Measurements from ENCODE around the gene NEK11.

Gene NEK11

GRCh38 chr3:131142580-131142979 is 115.9 kb downstream of the NEK11 start:
- no peak overlapping the region for H3K27ac Mint-ChIP-seq
- no peaks in the 10 kb centered on the region for H3K9me3 Mint-ChIP-seq
- no peaks in the 10 kb centered on the region for H3K36me3 Mint-ChIP-seq (ENCODE audit: low read depth)
- H3K4me1 Mint-ChIP-seq (ENCODE audit: low read depth): no peaks in the 10 kb centered on the region
- no peak overlapping the region for H3K4me3 Mint-ChIP-seq
- no peaks in the 10 kb centered on the region for H3K27me3 Mint-ChIP-seq

- Mint-ChIP-seq H3K4me3 (no peak overlapping the region), H3K27me3 (no peaks in the 10 kb centered on the region), H3K36me3 (ENCODE audit: low read depth) (no peaks in the 10 kb centered on the region), H3K27ac (no peak overlapping the region), H3K9me3 (no peaks in the 10 kb centered on the region), H3K4me1 (ENCODE audit: low read depth) (no peaks in the 10 kb centered on the region)
Measured at GRCh38 chr3:131143802-131144201, 117.1 kb downstream of the NEK11 start.

GRCh38 chr3:131147534-131147933 is 120.9 kb downstream of the NEK11 start:
- Mint-ChIP-seq H3K36me3 (ENCODE audit: low read depth) (no peaks in the 10 kb centered on the region), H3K27ac (no peak overlapping the region), H3K4me1 (ENCODE audit: low read depth) (no peaks in the 10 kb centered on the region), H3K4me3 (no peak overlapping the region), H3K9me3 (no peaks in the 10 kb centered on the region), H3K27me3 (no peaks in the 10 kb centered on the region)

- Mint-ChIP-seq H3K27ac (no peak overlapping the region), H3K9me3 (no peaks in the 10 kb centered on the region), H3K27me3 (no peaks in the 10 kb centered on the region), H3K4me3 (no peak overlapping the region), H3K4me1 (ENCODE audit: low read depth) (no peaks in the 10 kb centered on the region), H3K36me3 (ENCODE audit: low read depth) (no peaks in the 10 kb centered on the region)
Measured at GRCh38 chr3:131158434-131158833, 131.8 kb downstream of the NEK11 start.

GRCh38 chr3:131162516-131162915 is 135.8 kb downstream of the NEK11 start:
- Mint-ChIP-seq H3K27ac (no peak overlapping the region), H3K36me3 (ENCODE audit: low read depth) (no peaks in the 10 kb centered on the region), H3K9me3 (no peaks in the 10 kb centered on the region), H3K4me1 (ENCODE audit: low read depth) (no peaks in the 10 kb centered on the region), H3K27me3 (no peaks in the 10 kb centered on the region), H3K4me3 (no peak overlapping the region)

- Mint-ChIP-seq H3K9me3 (no peaks in the 10 kb centered on the region), H3K27ac (no peak overlapping the region), H3K4me1 (ENCODE audit: low read depth) (no peaks in the 10 kb centered on the region), H3K36me3 (ENCODE audit: low read depth) (no peaks in the 10 kb centered on the region), H3K27me3 (no peaks in the 10 kb centered on the region), H3K4me3 (no peak overlapping the region)
Measured at GRCh38 chr3:131167867-131168266, 141.2 kb downstream of the NEK11 start.

- Mint-ChIP-seq H3K4me3 (no peak overlapping the region), H3K4me1 (ENCODE audit: low read depth) (peaks cover 12% of the 10 kb centered on the region), H3K9me3 (no peaks in the 10 kb centered on the region)
Measured at GRCh38 chr3:131169331-131169730, 142.7 kb downstream of the NEK11 start.

GRCh38 chr3:131172502-131173200 is 146.0 kb downstream of the NEK11 start:
- Mint-ChIP-seq H3K4me1 (ENCODE audit: low read depth) (peaks cover 26% of the 10 kb centered on the region), H3K4me3 (no peak overlapping the region)

More at GRCh38 chr3:131169331-131169730, 142.7 kb downstream of the NEK11 start:
- Mint-ChIP-seq H3K27ac (no peak overlapping the region), H3K27me3 (no peaks in the 10 kb centered on the region), H3K36me3 (ENCODE audit: low read depth) (no peaks in the 10 kb centered on the region)

GRCh38 chr3:131174752-131175151 is 148.1 kb downstream of the NEK11 start:
- peaks cover 26% of the 10 kb centered on the region for H3K4me1 Mint-ChIP-seq (ENCODE audit: low read depth)

More at GRCh38 chr3:131172502-131173200, 146.0 kb downstream of the NEK11 start:
- Mint-ChIP-seq H3K9me3 (no peaks in the 10 kb centered on the region), H3K27me3 (no peaks in the 10 kb centered on the region), H3K36me3 (ENCODE audit: low read depth) (no peaks in the 10 kb centered on the region), H3K27ac (no peak overlapping the region)

GRCh38 chr3:131178710-131179375 is 152.2 kb downstream of the NEK11 start:
- H3K27me3 Mint-ChIP-seq: no peaks in the 10 kb centered on the region
- H3K9me3 Mint-ChIP-seq: peaks cover 5% of the 10 kb centered on the region
- no peaks in the 10 kb centered on the region for H3K36me3 Mint-ChIP-seq (ENCODE audit: low read depth)
- H3K4me1 Mint-ChIP-seq (ENCODE audit: low read depth): peaks cover 18% of the 10 kb centered on the region
- H3K4me3 Mint-ChIP-seq: no peak overlapping the region
- H3K27ac Mint-ChIP-seq: no peak overlapping the region

More at GRCh38 chr3:131174752-131175151, 148.1 kb downstream of the NEK11 start:
- no peaks in the 10 kb centered on the region for H3K36me3 Mint-ChIP-seq (ENCODE audit: low read depth)
- no peaks in the 10 kb centered on the region for H3K27me3 Mint-ChIP-seq
- no peaks in the 10 kb centered on the region for H3K9me3 Mint-ChIP-seq
- H3K27ac Mint-ChIP-seq: peak overlapping the region; percentile 67
- no peak overlapping the region for H3K4me3 Mint-ChIP-seq

- H3K9me3 Mint-ChIP-seq: no peaks in the 10 kb centered on the region
- H3K4me1 Mint-ChIP-seq (ENCODE audit: low read depth): no peaks in the 10 kb centered on the region
- no peak overlapping the region for H3K27ac Mint-ChIP-seq
- no peaks in the 10 kb centered on the region for H3K36me3 Mint-ChIP-seq (ENCODE audit: low read depth)
- no peaks in the 10 kb centered on the region for H3K27me3 Mint-ChIP-seq
- H3K4me3 Mint-ChIP-seq: no peak overlapping the region
Measured at GRCh38 chr3:131192701-131193100, 166.0 kb downstream of the NEK11 start.

- Mint-ChIP-seq H3K36me3 (ENCODE audit: low read depth) (no peaks in the 10 kb centered on the region), H3K9me3 (no peaks in the 10 kb centered on the region), H3K27me3 (no peaks in the 10 kb centered on the region), H3K27ac (no peak overlapping the region), H3K4me3 (no peak overlapping the region), H3K4me1 (ENCODE audit: low read depth) (no peaks in the 10 kb centered on the region)
Measured at GRCh38 chr3:131193641-131194238, 167.1 kb downstream of the NEK11 start.

GRCh38 chr3:131194816-131195215 is 168.1 kb downstream of the NEK11 start:
- H3K27me3 Mint-ChIP-seq: no peaks in the 10 kb centered on the region
- no peak overlapping the region for H3K4me3 Mint-ChIP-seq
- peaks cover 4% of the 10 kb centered on the region for H3K9me3 Mint-ChIP-seq
- H3K4me1 Mint-ChIP-seq (ENCODE audit: low read depth): no peaks in the 10 kb centered on the region
- H3K36me3 Mint-ChIP-seq (ENCODE audit: low read depth): no peaks in the 10 kb centered on the region
- H3K27ac Mint-ChIP-seq: no peak overlapping the region

- Mint-ChIP-seq H3K4me3 (no peak overlapping the region), H3K36me3 (ENCODE audit: low read depth) (no peaks in the 10 kb centered on the region)
Measured at GRCh38 chr3:131200636-131201199, 174.0 kb downstream of the NEK11 start.

GRCh38 chr3:131216330-131216729 is 189.7 kb downstream of the NEK11 start:
- H3K27me3 Mint-ChIP-seq: no peaks in the 10 kb centered on the region
- H3K4me3 Mint-ChIP-seq: no peak overlapping the region

More at GRCh38 chr3:131200636-131201199, 174.0 kb downstream of the NEK11 start:
- peaks cover 14% of the 10 kb centered on the region for H3K9me3 Mint-ChIP-seq
- no peak overlapping the region for H3K27ac Mint-ChIP-seq
- H3K27me3 Mint-ChIP-seq: no peaks in the 10 kb centered on the region
- H3K4me1 Mint-ChIP-seq (ENCODE audit: low read depth): no peaks in the 10 kb centered on the region

More at GRCh38 chr3:131216330-131216729, 189.7 kb downstream of the NEK11 start:
- peaks cover 7% of the 10 kb centered on the region for H3K9me3 Mint-ChIP-seq
- H3K36me3 Mint-ChIP-seq (ENCODE audit: low read depth): peaks cover 5% of the 10 kb centered on the region
- H3K4me1 Mint-ChIP-seq (ENCODE audit: low read depth): no peaks in the 10 kb centered on the region
- no peak overlapping the region for H3K27ac Mint-ChIP-seq
